NCI-H460 (cell line): ENCODE measurements around the gene CDKL2. TPM values are rescaled to one million over a fixed set of nuclear protein-coding genes. Genes with fewer than 3 reads are reported as not detected.
"Not testable (repeated sequence)": the region's sequence is repeated elsewhere in the genome, so short reads cannot be mapped to it uniquely, and the experiment has no call there.

Experiments
- DNase-seq: peaks from one replicate; pipeline ENCODE4 v3.0.0-alpha.2; 2016; ENCODE audit warnings: low read depth; ENCODE audit errors: extremely low read depth
- small RNA-seq, 2 experiments: library from RNA; depleted of rRNA; stranded (forward); fragments of <200 nt; gene quantifications; one replicate each; pipeline ENCODE3, GENCODE V24; 2014
- total RNA-seq: library from RNA; depleted of rRNA; stranded (reverse); fragments of >200 nt; shearing (Covaris generic); gene quantifications from 2 replicates; pipeline ENCODE4 v1.2.3, GENCODE V29; 2014; rRNA removed

Gene CDKL2
- total RNA-seq, 1 experiment from 2014 or later, result 1.1 TPM

DNA sequence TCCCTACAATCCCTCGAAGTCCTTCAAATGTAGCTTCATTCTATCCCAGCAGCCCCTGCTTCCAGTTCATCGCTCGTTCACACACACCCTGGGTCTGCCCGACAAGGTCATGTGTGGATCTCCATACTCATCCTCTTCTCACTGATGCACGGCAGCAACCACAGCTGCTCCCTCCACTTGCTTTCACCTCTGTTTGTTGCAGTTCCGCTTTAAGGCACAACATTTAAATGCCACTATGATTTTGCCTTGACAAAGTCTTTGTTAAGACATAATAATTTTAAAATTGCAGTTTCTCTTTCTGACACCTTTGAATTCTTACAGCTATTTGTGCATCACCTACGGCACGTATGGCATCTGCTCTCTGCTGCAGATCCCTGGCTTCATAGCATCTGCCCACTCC lies 72.6 kb downstream of the CDKL2 start:
- no peak for DNase-seq

- DNase-seq, result no peak
Observed at GRCh38 chr4:75555294-75556164, 74.8 kb downstream of the CDKL2 start, which contains the start of gene ODAPH. Gene ODAPH (plus strand): TSS chr4:75556066. CDS start chr4:75556083, 17 bp downstream.

DNA sequence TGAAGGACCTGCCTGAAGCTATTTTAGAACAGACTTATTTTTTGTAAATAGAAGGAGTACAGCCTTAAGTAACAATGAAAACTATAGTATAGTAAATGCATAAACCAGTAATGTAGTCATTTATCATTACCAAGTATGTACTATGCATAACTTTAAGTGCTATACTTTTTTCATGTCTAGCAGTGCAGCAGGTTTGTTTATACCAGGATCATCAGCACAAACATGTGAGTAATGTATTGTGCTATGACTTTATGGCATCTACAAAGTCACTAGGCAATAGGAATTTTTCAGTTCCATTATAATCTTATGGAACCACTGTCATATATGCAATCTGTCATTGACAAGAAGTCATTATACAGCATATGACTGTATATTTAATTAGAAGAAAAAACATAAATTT lies 77.9 kb downstream of the CDKL2 start:
- no peak for DNase-seq

DNA sequence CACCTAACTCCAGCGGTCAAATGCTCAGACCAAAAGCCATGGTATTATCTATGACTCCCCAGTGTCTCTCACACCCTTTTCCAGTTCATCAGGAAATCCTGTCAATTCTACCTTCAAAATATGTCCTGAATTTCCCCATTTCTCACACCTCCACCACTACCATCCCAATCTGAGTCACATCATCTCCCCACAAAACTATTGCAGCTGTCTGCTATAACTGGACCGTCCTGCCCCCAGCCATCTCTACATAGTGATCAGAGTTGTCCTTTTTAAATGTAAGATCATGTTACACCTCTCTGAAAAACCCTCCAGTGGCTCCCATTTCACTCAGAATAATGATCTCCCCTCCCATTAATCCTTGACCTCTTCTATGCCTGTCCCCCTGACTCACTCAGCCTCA lies 81.3 kb downstream of the CDKL2 start:
- no peak for DNase-seq

- DNase-seq, result no peak
Observed at GRCh38 chr4:75547647-75548387, 82.5 kb downstream of the CDKL2 start.

DNA sequence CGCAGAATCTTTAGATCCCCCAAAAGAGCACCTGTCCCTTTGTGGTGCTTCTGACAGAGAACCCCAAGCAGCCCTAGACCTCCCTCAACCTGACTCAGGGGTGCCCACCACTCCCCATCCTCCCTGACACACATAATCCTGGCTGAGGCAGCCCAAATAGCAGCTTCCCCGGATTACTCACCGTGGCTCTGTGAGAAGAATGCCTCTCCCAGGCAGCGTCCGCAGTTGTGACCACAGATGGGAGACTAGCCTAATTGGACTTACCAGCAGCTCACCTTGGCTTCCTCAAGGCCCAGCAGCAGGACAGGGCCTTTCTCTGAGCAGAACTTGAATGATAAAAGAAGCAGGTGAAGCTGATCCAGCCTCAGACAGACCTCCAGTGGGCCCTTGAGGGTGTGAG lies 84.8 kb downstream of the CDKL2 start:
- no peak for DNase-seq

DNA sequence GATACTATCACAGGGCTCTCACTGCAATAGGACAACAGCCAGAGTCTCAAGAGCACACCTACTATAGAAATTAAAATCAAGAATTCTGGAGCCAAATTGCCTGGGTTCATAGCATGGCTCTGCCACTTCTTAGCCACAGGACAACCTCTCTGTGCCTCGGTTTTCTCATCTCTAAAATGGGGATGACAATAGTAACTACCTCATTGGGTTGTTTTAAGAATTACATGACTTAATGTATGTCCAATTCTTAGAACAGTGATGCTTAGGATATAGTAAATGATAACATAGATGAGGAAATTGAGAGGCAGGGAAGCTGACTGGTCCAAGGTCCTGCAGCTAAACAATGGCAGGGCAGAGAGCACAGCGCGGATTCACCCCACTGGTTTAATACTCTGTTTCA lies 85.5 kb downstream of the CDKL2 start:
- DNase-seq, result no peak

DNA sequence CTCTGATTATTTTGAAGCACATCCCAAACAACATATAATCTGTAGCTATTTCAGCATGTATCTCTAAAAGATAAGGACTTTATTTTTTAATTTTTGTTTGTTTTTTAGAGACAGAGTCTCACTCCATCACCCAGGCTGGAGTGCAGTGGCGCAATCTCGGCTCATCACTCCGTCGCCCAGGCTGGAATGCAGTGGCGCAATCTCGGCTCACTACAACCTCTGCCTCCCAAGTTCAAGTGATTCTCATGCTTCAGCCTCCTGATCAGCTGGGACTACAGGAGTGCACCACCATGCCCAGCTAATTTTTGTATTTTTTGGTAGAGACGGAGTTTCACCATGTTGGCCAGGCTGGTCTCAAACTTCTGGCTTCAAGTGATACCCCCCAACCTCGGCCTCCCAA lies 86.1 kb downstream of the CDKL2 start:
- not testable (repeated sequence) for DNase-seq

GRCh38 chr4:75542824-75543223 lies 87.5 kb downstream of the CDKL2 start:
- no peak for DNase-seq

GRCh38 chr4:75537308-75537707 lies 93.0 kb downstream of the CDKL2 start:
- DNase-seq, result not testable (repeated sequence)

GRCh38 chr4:75533926-75534325 lies 96.4 kb downstream of the CDKL2 start:
- DNase-seq, result not testable (repeated sequence)

- DNase-seq, result not testable (repeated sequence)
Observed at GRCh38 chr4:75533339-75533887, 96.9 kb downstream of the CDKL2 start.

GRCh38 chr4:75531536-75532143 lies 98.7 kb downstream of the CDKL2 start:
- DNase-seq, result not testable (repeated sequence)

DNA sequence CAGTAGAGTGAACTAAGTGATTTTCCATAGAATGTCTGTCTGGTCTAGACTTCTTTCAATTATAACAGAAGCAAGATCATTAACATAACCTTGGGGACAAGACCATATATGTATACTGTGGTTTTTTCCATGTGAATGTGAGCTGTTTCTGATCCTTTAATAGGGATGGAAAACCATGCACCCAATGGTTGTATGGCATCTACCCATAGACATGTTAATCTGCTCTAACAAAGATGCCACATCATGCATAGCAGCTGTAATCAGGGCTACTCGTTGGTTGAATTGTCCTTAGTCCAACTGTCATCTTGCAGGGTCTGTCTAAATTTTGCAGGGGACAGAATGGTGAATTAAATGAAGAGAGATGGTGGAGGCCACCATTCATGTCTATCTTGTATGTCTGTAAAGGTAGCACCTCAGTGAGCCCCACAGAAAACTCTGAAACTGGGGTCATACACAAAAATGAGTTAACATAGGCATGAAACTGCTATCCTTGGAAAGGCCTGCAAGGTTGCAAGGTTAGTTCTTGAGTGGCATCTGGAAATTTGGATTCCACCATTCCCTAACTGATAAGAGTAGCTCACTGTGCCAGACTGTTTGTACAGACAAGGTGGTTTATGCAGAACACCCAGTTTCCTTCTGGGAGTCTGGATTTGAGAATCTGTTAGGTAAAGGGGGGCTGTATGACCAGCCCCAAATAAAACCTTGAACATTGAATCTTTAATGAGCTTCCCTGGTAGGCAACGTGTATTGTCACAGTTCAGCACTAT lies 99.6 kb downstream of the CDKL2 start:
- no peak for DNase-seq

Small RNA genes lying within 50 kb of the gene (small RNA-seq; reads per million reads assigned to genes)
- 0 reads per million in 2 experiments for gene RF00019

Other genes starting within 250 kb of the CDKL2 start
- gene RCHY1, start 116.1 kb downstream of the CDKL2 start, total RNA-seq, result 23.1 and 32.3 TPM in 2 replicates
- 19.7 and 21.7 TPM in 2 replicates for gene THAP6, start 116.1 kb downstream of the CDKL2 start, total RNA-seq
- not detected in 2 replicates for gene ODAPH, start 74.5 kb downstream of the CDKL2 start, total RNA-seq
- 93.2 and 112 TPM in 2 replicates for gene G3BP2, start 42.9 kb upstream of the CDKL2 start, total RNA-seq
- gene USO1, start 94.0 kb upstream of the CDKL2 start, total RNA-seq, result 60.7 and 65.9 TPM in 2 replicates